KOPT-K1 (cell line): ENCODE results near the gene CXCL1.

Experiments used
- H3K27ac ChIP-seq: fragments of 200-600 bp; sonication (generic); 2 replicates; pipeline ENCODE4 v1.5.1; 2016; ENCODE audit warnings: antibody characterized with exemption, mild to moderate bottlenecking, low read depth, low read length; ENCODE audit not compliant: poor library complexity, severe bottlenecking
- H3K36me3 ChIP-seq: fragments of 200-600 bp; sonication (generic); 2 replicates; pipeline ENCODE4 v1.5.1; 2017; ENCODE audit warnings: antibody characterized with exemption, mild to moderate bottlenecking, low read length, moderate library complexity; ENCODE audit not compliant: insufficient read depth
- H3K9me3 ChIP-seq: fragments of 200-600 bp; sonication (generic); 2 replicates; pipeline ENCODE4 v1.5.1; 2017; ENCODE audit warnings: antibody characterized with exemption, low read length, mild to moderate bottlenecking; ENCODE audit not compliant: insufficient read depth, poor library complexity, severe bottlenecking

Gene CXCL1

DNA sequence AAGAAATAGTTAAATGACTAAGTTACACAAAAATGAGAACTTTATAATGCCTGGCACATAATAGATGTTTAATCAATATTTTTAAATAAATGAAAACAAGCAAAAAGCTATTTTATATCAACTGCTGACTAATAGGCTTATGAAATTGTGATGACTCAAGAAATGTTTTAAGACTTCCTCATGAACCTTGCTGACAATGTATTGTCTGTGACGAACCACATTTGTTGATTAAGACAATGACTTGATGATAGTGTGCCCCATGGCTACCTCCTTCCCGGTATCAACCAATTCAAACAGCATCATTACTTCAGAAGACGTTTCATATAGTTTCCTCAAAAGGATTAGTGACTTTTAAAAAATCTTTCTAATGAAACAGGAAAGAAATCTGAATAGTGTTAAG is 24.8 kb upstream of the CXCL1 start:
- Histone ChIP-seq H3K9me3 (no peaks in the 10 kb centered on the region), H3K27ac (no peak overlapping the region), H3K36me3 (no peaks in the 10 kb centered on the region)

DNA sequence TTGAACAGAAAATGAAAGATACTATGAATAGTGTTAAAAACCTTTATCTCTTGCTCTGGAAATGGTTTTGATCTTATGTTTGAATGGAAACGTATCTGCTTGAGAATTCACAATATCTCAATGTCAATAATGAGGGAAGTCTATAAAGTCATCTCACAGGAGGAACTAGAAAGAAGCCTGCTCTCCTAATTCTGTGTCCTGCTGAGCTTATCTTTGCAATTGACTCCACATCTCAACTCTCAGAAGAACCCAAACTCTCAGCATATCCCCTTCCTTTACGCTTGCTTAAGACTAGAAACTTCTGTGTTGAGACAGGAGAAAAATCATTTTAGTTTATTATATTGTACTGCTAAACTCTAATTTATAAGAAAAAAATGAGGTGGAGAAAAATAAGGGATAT is 24.4 kb upstream of the CXCL1 start:
- Histone ChIP-seq H3K27ac (no peak overlapping the region), H3K36me3 (no peaks in the 10 kb centered on the region), H3K9me3 (no peaks in the 10 kb centered on the region)

DNA sequence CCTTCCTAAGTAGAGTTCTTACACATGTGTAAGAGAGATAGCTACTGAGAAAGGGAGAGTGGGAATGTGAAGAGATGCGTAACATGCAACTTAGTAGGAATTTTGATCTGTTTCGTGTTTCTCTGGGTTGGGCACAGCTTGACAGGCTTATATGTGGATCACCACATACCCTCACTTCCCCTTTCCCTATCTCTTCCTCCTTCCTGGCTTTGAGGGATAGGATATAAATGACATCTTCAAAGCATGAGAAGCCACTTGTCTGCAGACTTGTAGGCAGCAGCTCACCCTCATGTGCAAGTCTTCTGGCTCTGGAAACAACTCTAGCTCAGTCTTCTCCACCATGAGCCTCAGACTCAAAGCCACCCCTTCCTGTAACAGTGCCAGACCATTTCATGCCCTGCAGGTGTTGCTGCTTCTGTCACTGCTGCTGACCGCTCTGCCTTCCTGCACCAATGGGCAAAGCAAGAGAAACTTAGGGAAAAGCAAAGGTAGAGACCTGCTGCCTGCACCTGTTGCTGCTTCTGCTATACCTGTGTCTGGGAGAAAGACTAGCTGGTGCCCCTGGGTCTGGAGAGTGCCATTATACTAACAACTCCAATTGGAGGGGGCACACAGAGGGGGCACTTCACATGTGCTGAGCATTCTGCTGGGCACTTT is 21.5 kb upstream of the CXCL1 start:
- no peaks in the 10 kb centered on the region for H3K9me3 ChIP-seq

DNA sequence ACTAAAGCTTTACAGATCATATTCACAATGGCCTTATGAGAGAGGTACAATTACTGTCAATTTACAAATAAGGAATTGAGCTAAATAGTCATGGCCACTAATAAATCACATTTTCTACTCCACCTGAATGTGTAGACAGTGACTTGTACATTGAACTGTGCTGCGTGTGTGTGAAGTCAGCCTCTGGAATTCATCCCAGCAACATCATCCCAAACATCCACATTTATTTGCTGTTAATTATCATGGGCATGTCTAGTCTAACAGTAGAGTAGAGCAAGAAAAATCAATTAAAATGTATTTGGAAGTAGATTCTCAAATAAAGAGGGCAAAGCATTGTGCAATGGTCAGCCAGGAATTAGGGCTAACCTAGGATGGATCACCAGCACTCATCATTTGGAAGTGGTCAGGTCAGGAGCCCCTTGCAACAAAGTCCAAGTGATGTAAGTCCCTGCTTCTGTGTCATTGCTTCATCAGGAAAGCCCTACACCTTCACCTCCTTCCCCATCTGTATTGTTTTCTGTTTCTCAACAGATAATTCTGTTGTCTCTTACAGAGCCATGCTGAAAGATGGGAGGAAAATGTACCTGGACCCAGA is 20.9 kb upstream of the CXCL1 start:
- no peaks in the 10 kb centered on the region for H3K9me3 ChIP-seq
- no peak overlapping the region for H3K27ac ChIP-seq
- no peaks in the 10 kb centered on the region for H3K36me3 ChIP-seq

More for the DNA sequence above, 21.5 kb upstream of the CXCL1 start:
- H3K27ac ChIP-seq: no peak overlapping the region
- H3K36me3 ChIP-seq: no peaks in the 10 kb centered on the region

DNA sequence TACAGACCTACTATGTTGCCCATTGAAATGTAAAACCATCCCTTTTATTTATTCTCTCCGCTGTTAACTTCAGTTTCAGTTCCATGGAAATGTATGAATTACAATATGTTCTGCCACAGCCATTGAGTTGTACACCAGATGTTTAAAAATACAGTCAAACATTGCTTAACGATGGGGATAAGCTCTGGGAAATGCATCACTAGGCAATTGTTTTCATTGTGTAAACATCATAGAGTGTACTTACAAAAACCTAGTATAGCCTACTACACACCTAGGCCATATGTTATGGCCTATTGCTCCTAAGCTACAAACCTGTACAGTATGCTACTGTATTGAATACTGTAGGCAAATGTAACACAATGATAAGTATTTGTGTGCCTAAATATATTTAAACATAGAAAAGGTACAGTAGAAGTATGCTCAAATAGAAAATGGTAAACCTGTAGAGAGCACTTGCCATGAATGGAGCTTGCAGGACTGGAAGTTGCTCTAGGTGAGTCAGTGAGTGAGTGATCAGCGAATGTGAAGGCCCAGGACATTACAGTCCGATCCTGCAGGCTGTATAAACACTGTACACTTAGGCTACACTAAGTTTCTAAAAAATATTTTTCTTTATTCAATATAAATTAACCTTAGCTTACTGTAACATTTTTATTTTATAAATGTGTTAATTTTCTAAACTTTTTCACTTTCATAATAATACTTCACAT is 18.8 kb upstream of the CXCL1 start:
- Histone ChIP-seq H3K9me3 (no peaks in the 10 kb centered on the region), H3K27ac (no peak overlapping the region), H3K36me3 (no peaks in the 10 kb centered on the region)

DNA sequence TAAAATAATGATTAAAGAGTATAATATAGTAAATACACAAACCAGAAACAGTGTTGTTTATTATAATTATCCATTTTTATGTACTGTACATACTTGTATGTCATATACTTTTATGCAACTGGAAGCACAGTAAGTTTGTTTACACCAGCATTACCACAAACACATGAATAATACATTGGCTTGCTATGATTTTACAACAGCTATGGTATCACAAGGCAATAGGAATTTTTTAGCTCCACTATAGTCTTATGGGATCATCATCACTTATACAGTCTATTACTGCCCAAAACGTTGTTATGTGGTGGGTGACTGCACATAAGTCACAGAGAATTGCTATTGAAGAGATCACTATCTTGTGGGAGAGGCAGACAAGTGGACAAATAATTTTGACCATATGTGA is 17.9 kb upstream of the CXCL1 start:
- no peak overlapping the region for H3K27ac ChIP-seq
- no peaks in the 10 kb centered on the region for H3K9me3 ChIP-seq
- H3K36me3 ChIP-seq: no peaks in the 10 kb centered on the region

DNA sequence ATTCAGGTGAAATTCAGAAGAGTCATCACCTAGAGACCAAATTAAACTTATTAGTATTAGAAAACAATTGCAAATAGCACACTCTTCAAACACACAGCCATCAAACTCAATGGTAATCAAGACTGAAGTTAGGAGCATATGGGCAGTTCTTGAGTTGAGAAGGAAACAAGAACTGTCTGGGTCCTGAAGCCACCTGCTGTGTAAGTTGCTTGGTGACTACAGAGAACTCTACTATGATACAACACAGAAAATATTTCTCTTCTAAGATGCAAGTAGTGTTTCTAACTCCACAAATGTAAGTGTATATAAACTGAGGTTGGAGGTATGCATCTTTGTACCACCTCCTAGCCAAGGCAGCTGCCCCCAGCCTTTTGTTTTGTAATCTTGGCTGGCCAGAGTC is 16.4 kb upstream of the CXCL1 start:
- Histone ChIP-seq H3K36me3 (no peaks in the 10 kb centered on the region), H3K9me3 (no peaks in the 10 kb centered on the region), H3K27ac (no peak overlapping the region)

DNA sequence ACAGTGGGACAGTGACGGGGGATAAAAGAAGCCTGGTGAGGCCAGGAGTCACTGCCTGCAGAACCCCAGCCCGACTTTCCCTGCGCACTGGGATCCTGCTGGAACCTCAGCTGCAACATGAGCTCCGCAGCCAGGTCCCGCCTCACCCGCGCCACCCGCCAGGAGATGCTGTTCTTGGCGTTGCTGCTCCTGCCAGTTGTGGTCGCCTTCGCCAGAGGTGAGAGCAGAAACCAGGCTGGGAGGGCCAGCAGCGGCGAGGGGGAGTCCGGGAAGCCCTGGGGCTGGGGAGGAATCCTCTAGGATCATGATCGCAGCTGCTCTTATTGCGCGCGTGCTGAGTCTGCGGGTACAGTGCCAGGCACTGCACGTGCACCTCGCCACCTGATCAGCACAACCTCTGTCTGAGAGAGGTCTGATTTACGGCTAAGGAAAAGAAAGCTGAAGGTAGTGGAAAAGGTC is 15.9 kb upstream of the CXCL1 start, which contains the start of gene PF4V1:
Gene PF4V1, plus strand, starts transcription at position 51 of the 459 bp plus-strand sequence. Its CDS starts 67 bp downstream, at position 118.
- no peaks in the 10 kb centered on the region for H3K9me3 ChIP-seq
- H3K27ac ChIP-seq: no peak within 1 kb of the TSS
- no peaks in the 10 kb centered on the region for H3K36me3 ChIP-seq

DNA sequence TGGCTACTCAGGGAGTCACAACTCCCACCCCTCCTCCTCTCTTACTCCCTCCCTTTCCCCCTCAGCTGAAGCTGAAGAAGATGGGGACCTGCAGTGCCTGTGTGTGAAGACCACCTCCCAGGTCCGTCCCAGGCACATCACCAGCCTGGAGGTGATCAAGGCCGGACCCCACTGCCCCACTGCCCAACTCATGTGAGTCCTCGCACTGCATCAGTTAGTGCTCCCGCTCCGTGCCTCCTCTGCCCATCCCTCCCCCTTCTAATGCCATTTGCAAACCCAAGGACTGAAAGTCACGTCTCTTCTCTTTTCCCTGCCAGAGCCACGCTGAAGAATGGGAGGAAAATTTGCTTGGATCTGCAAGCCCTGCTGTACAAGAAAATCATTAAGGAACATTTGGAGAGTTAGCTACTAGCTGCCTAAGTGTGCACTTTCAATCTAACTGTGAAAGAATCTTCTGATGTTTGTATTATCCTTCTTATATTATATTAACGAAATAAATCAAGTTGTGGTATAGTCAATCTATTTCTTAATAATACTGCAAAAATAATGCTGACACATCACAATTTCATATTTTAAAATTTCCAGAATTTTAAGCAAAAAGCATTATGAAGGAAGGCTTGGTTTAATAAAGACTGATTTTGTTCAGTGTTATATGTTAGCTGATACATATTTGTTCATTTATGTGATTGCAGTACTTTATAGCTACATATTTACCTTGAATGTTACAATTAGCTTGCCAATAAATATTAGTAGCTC is 15.3 kb upstream of the CXCL1 start:
- no peaks in the 10 kb centered on the region for H3K36me3 ChIP-seq
- no peak overlapping the region for H3K27ac ChIP-seq
- no peaks in the 10 kb centered on the region for H3K9me3 ChIP-seq

DNA sequence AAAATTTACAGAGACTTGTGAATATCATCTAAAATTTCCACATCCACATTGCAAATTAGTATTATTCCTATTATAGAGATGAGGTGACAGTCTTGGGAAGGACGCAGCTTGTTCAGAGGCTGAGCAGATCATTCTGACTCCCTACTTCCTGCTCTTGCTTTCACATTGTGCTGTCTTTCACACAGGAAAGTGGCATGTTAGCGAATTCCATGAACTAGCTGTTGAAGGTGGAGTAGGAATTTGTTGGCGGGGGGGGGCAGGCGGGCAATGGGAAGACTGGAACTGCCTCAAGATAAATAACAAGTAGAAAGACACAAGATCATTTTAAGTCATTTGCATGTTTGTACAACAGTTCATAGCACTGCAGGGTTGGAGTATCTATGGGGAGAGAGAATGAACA is 13.8 kb upstream of the CXCL1 start:
- no peaks in the 10 kb centered on the region for H3K9me3 ChIP-seq

DNA sequence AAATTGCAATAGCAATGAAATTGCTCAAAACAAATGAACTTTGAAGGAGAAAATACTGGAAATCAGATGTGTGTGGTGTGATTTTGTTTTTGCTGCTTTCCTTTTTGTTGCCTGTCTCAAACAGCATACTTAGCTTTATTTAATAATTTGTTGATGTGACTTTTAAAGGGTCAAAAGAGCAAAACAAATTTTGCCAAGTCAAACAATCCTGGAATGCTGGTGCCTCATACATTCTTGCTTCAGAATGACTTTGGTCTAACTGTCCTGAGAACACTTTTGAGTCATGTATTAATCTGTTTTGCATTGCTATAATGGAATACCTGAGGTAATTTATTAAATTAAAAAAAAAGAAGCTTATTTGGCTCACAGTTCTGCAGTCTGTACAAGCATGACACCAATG is 12.7 kb upstream of the CXCL1 start:
- Histone ChIP-seq H3K27ac (no peak overlapping the region), H3K9me3 (no peaks in the 10 kb centered on the region), H3K36me3 (no peaks in the 10 kb centered on the region)

More for the DNA sequence above, 13.8 kb upstream of the CXCL1 start:
- no peaks in the 10 kb centered on the region for H3K36me3 ChIP-seq
- no peak overlapping the region for H3K27ac ChIP-seq

DNA sequence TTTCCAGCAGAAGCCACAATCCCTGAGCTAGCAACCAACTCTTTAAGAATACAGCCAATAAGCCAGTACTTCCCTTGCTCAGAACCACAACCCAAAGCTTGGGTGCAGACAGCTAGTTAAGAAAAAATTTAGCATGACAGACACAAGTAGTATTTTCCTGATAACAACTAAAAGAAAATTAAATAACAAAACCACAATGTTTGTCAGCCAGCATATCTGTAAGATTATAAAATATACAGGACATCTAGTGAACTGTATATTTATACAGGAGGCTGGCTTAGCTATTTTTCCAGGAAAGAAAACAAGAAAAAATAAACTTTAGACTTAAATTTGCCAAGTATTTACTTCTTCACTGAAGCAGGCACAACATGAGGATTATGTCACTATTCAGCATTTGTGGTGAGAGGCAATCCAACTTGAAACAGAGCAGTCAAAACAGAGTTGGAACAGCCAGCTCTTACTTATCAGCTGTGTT is 9.5 kb upstream of the CXCL1 start:
- Histone ChIP-seq H3K36me3 (no peaks in the 10 kb centered on the region), H3K27ac (no peak overlapping the region), H3K9me3 (no peaks in the 10 kb centered on the region)

DNA sequence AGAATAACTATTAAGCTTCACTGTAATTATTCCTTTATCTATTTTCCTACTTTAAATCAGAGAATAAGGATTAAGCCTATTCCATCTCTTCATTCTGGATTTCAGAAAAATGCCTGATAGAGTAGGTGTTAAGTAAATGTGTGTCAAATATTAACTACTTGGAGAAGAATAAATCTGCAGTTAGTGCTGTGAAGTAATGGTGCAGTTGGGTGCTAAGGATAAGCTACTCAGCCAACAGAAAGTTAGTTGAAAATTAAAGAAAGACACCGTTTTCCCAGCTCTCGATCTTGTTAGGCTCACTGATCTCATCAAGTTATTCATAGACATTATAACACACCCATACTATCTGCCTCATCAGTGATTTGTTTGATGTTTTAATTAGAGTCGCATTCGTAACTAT is 9.0 kb upstream of the CXCL1 start:
- no peak overlapping the region for H3K27ac ChIP-seq
- no peaks in the 10 kb centered on the region for H3K36me3 ChIP-seq
- H3K9me3 ChIP-seq: no peaks in the 10 kb centered on the region

DNA sequence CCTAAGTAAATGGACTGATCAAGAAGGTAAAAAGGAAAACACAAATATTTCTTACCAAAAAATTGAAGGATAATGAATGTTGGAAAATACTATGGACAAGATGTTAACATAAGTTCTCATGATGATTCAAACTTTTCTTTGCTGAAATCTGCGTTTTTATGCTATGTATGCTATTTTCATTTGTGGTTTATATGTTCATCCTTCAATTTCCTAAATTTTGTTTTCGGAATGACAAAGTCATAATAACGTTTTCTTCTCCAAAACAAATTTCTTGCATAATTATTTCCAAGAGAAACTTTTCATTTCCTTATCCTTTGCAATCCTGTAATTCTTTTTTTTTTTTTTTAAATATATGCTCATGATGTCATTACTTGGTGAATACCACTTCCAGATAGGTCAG is 8.3 kb upstream of the CXCL1 start:
- Histone ChIP-seq H3K27ac (no peak overlapping the region), H3K9me3 (no peaks in the 10 kb centered on the region), H3K36me3 (no peaks in the 10 kb centered on the region)

DNA sequence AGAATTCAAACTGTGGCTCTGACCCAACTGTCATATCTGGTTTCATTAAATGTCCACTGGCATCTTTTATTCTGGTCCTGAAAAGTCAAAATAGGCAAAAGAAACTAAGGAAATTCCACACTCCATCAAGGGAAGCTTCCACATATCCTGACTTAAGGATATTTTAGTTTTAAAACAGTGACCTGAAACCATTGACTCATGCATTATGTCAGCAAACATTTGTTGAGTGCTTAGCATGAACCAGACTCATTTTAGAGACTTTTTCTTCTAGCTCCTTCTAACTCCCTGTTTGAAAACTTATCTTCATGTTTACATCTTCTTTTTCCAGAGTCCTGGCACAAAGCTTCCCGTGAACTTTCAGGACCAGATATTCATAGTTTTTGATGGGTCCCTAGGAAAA is 6.9 kb upstream of the CXCL1 start:
- H3K36me3 ChIP-seq: no peaks in the 10 kb centered on the region
- H3K9me3 ChIP-seq: no peaks in the 10 kb centered on the region
- no peak overlapping the region for H3K27ac ChIP-seq
